Measurements from ENCODE around the gene CYP20A1. TPM values are rescaled to one million over a fixed set of nuclear protein-coding genes. Genes with fewer than 3 reads are reported as not detected.

CYP20A1 gene
- total RNA-seq, 1 experiment from 2014 or later = 21.9 TPM

GRCh38 chr2:203209538-203209937, 29.3 kb upstream of the CYP20A1 start:
- H4K91ac ChIP-seq (ENCODE audit: insufficient read length, low read depth, low read length) = no peak overlapping the region
- WGBS (ENCODE audit: extremely low coverage, insufficient read length, low lambda C conversion rate) = no CpG with 5 or more reads among the region's 1 CpG
- H2BK15ac ChIP-seq (ENCODE audit: low read depth, low read length) = no peak overlapping the region
- no peak overlapping the region for H2BK12ac ChIP-seq (ENCODE audit: insufficient read length, low read depth, low read length)
- no peak overlapping the region for H3K27ac ChIP-seq (ENCODE audit: insufficient read length, low read depth, low read length)
- TF ChIP-seq CTCF (conservative IDR thresholded peaks at IDR 0.05) = no peak
- H3T11ph ChIP-seq (ENCODE audit: low read length) = no peak overlapping the region
- no peaks in the 10 kb centered on the region for H3K9me3 ChIP-seq (ENCODE audit: control insufficient read depth, low read depth, low read length)
- no peak overlapping the region for H3K4me3 Mint-ChIP-seq
- H2AFZ ChIP-seq (ENCODE audit: low read length) = no peak overlapping the region
- no peak for DNase-seq
- no peak overlapping the region for H3K4me2 ChIP-seq (ENCODE audit: insufficient read depth, insufficient read length, low read length)
- H4K20me1 ChIP-seq (ENCODE audit: control insufficient read depth, insufficient read depth, insufficient read length) = no peaks in the 10 kb centered on the region
- H3K4ac ChIP-seq (ENCODE audit: low read depth, low read length) = no peak overlapping the region
- H3K9me3 Mint-ChIP-seq = peaks cover 0 to 10% of the 10 kb centered on the region in 2 experiments; a peak in 2 of 5 replicates
- H3K56ac ChIP-seq (ENCODE audit: insufficient read length, low read depth, low read length) = no peak overlapping the region
- peaks cover 0 to 2% of the 10 kb centered on the region in 2 experiments; a peak in 1 of 4 replicates for H3K4me1 Mint-ChIP-seq
- no peak overlapping the region for H2BK5ac ChIP-seq (ENCODE audit: insufficient read length, low read length)
- no peak overlapping the region for H2BK20ac ChIP-seq (ENCODE audit: low read depth, low read length, poor library complexity, severe bottlenecking)
- no peak overlapping the region for H3K27ac Mint-ChIP-seq
- H3K18ac ChIP-seq (ENCODE audit: insufficient read length, low read depth, low read length) = no peak overlapping the region
- H3K36me3 Mint-ChIP-seq (ENCODE audit: insufficient read depth in 1 of 3, low read depth in 3 of 3) = peaks cover 8 to 20% (median 19%) of the 10 kb centered on the region in 3 experiments; a peak in 5 of 7 replicates
- H3K27me3 ChIP-seq (ENCODE audit: insufficient read depth, low read length) = no peaks in the 10 kb centered on the region
- no peaks in the 10 kb centered on the region for H3K79me1 ChIP-seq (ENCODE audit: insufficient read depth, low read depth, low read length, poor library complexity, severe bottlenecking)
- H3K9ac ChIP-seq (ENCODE audit: extremely low read depth, insufficient read length, low read length) = no peak overlapping the region
- no peak overlapping the region for H2AK5ac ChIP-seq (ENCODE audit: insufficient read length, low read length)
- no peak overlapping the region for H3K14ac ChIP-seq (ENCODE audit: insufficient read depth, low read length)
- H3K79me2 ChIP-seq (ENCODE audit: insufficient read depth, low read length) = no peaks in the 10 kb centered on the region
- H3K23me2 ChIP-seq (ENCODE audit: insufficient read length, low read depth, low read length, poor library complexity, severe bottlenecking) = no peaks in the 10 kb centered on the region
- H2BK120ac ChIP-seq (ENCODE audit: low read depth, low read length, poor library complexity, severe bottlenecking) = no peak overlapping the region
- no peak overlapping the region for H3K23ac ChIP-seq (ENCODE audit: insufficient read length, low read depth, low read length)
- no peaks in the 10 kb centered on the region for H3K4me1 ChIP-seq (ENCODE audit: insufficient read depth, low read length)
- no peak overlapping the region for H4K8ac ChIP-seq (replicated peaks; ENCODE audit: insufficient read length, low read depth, low read length)
- no peaks in the 10 kb centered on the region for H3K27me3 Mint-ChIP-seq (ENCODE audit: low read depth)
- no peak overlapping the region for H4K5ac ChIP-seq (ENCODE audit: insufficient read length, low read depth, low read length)
